CD4-positive, alpha-beta memory T cell (primary cell): ENCODE data around the gene FBXO24. TPM values are rescaled to one million over a fixed set of nuclear protein-coding genes. Genes with fewer than 3 reads are reported as not detected.

Experiments
- CTCF ChIA-PET: fragments of 350-600 bp; sonication (Branson Sonifier 250); formaldehyde crosslinking; loops from one replicate; lab custom pipeline; 2021; ENCODE audit warnings: inconsistent platforms; ENCODE audit not compliant: partially characterized antibody; lab: Charles Lee
- POLR2A ChIA-PET: fragments of 350-600 bp; sonication (Branson Sonifier 250); formaldehyde crosslinking; loops from one replicate; lab custom pipeline; 2021; ENCODE audit not compliant: partially characterized antibody; lab: Charles Lee
- DNase-seq, 5 donors: peaks; one replicate each; pipeline versions ENCODE4 v3.0.0 to v3.0.0-alpha.2; 2020 to 2022; ENCODE audit warnings: mixed read lengths in 1 of 5
- H3K27ac ChIP-seq: one replicate; pipeline ENCODE4 v1.7.0; 2013; ENCODE audit warnings: low read depth, low read length
- H3K27me3 ChIP-seq: 2 replicates; pipeline ENCODE4 v1.7.0; 2013; ENCODE audit warnings: mild to moderate bottlenecking, low read length, moderate library complexity; ENCODE audit not compliant: insufficient read depth
- H3K36me3 ChIP-seq: 2 replicates; pipeline ENCODE4 v1.7.0; 2013; ENCODE audit warnings: mild to moderate bottlenecking, low read length, moderate library complexity; ENCODE audit not compliant: insufficient read depth
- H3K4me1 ChIP-seq: 2 replicates; pipeline ENCODE4 v1.7.0; 2013; ENCODE audit warnings: mild to moderate bottlenecking, low read length, moderate library complexity; ENCODE audit not compliant: insufficient read depth
- H3K4me3 ChIP-seq, 2 donors: one replicate each; pipeline ENCODE4 v1.7.0; 2013; ENCODE audit warnings: low read length in 2 of 2, mild to moderate bottlenecking in 1 of 2
- H3K9me3 ChIP-seq, 2 donors: one replicate each; pipeline ENCODE4 v1.7.0; 2013; ENCODE audit warnings: low read length in 2 of 2, control low read depth in 1 of 2; ENCODE audit not compliant: control insufficient read depth in 1 of 2
- H3K27ac Mint-ChIP-seq, 7 donors: one replicate each; pipeline ENCODE4 v1.8.0; 2020 to 2021; ENCODE audit warnings: mixed read lengths in 7 of 7, mild to moderate bottlenecking in 6 of 7, inconsistent platforms in 3 of 7, moderate library complexity in 3 of 7
- H3K27me3 Mint-ChIP-seq, 2 donors: one replicate each; pipeline ENCODE4 v1.8.0; 2020 to 2021; ENCODE audit warnings: mixed read lengths in 2 of 2
- H3K36me3 Mint-ChIP-seq, 2 donors: one replicate each; pipeline ENCODE4 v1.8.0; 2020 to 2021; ENCODE audit warnings: mixed read lengths in 2 of 2, inconsistent platforms in 1 of 2, mild to moderate bottlenecking in 1 of 2
- H3K4me1 Mint-ChIP-seq, 4 donors: one replicate each; pipeline ENCODE4 v1.8.0; 2020 to 2021; ENCODE audit warnings: mixed read lengths in 4 of 4, mild to moderate bottlenecking in 1 of 4
- H3K4me3 Mint-ChIP-seq, 8 donors: one replicate each; pipeline ENCODE4 v1.8.0; 2020 to 2021; ENCODE audit warnings: mixed read lengths in 8 of 8, mild to moderate bottlenecking in 7 of 8, moderate library complexity in 6 of 8, inconsistent platforms in 3 of 8
- H3K9me3 Mint-ChIP-seq, 8 donors: one replicate each; pipeline ENCODE4 v1.8.0; 2020 to 2021; ENCODE audit warnings: mixed read lengths in 8 of 8, mild to moderate bottlenecking in 5 of 8, inconsistent platforms in 3 of 8, moderate library complexity in 1 of 8
- intact Hi-C: fragments of 100-400 bp; cut with micrococcal nuclease; formaldehyde crosslinking; loops from one replicate; pipeline ENCODE4 v1.15.1; 2023
- polyA plus RNA-seq, 2 donors: library from polyadenylated mRNA; unstranded; fragments of 300-500 nt; fragmentation: Illumina TruSeq; gene quantifications; one replicate each; pipeline ENCODE4 v1.2.3, GENCODE V29; 2021
- total RNA-seq, 2 experiments: library from RNA; stranded (reverse); gene quantifications; one replicate each; pipeline ENCODE4 v1.2.3, GENCODE V29; 2021

FBXO24 gene
- total and polyA plus RNA-seq, 4 experiments from 2014 or later = 0.36 to 2.1 (median 1.2) TPM

DNA sequence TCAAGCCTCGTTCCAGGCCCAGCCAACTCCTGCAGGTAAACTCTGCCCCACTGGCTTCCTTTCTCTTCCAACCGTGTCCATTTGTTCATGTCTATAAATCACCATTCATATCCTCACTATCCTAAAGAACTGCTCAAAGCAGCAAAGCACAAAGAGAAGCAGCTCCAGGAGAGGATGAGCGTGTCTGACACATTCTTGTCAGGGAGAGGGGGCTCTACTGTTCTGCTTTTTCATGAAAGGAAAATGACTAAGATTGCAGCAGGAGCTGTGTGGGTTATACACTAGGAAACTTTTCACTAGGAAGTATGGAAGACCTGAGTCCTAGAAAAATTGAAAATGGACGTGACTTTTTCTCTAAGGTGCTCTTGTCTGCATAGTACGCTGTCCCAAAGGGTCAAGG lies 30.4 kb upstream of the FBXO24 start:
- Mint-ChIP-seq H3K27me3 (no peaks in the 10 kb centered on the region), H3K36me3 (peaks cover 33 to 60% of the 10 kb centered on the region in 2 donors), H3K4me1 (peaks cover 8 to 26% (median 14%) of the 10 kb centered on the region in 4 donors), H3K9me3 (peaks cover 0 to 2% (median 0%) of the 10 kb centered on the region in 8 donors), H3K4me3 (no peak overlapping the region), H3K27ac (peak overlapping the region in 5 of 7 donors; percentile 38 to 76 (median 68))
- DNase-seq = no peak
- H3K4me1 ChIP-seq = peaks cover 13% of the 10 kb centered on the region
- no peak overlapping the region for H3K4me3 ChIP-seq
- no peaks in the 10 kb centered on the region for H3K9me3 ChIP-seq
- ChIA-PET POLR2A (interaction anchor here (0.7 to 2.9 kb wide), 7 partner anchors 13 to 138 kb away, joined by 3 to 17 read pairs (median 4); partner anchors contain the start of genes AGFG2, FBXO24, GIGYF1 and LRCH4), CTCF (interaction anchor here (0.7 to 13.2 kb wide), 12 partner anchors 9 to 150 kb away, joined by 3 to 254 read pairs (median 3); partner anchors contain the start of genes AGFG2 and POP7)
- peaks cover 44% of the 10 kb centered on the region for H3K36me3 ChIP-seq
- H3K27ac ChIP-seq = no peak overlapping the region
- intact Hi-C loops = no loop called here
- H3K27me3 ChIP-seq = no peaks in the 10 kb centered on the region

DNA sequence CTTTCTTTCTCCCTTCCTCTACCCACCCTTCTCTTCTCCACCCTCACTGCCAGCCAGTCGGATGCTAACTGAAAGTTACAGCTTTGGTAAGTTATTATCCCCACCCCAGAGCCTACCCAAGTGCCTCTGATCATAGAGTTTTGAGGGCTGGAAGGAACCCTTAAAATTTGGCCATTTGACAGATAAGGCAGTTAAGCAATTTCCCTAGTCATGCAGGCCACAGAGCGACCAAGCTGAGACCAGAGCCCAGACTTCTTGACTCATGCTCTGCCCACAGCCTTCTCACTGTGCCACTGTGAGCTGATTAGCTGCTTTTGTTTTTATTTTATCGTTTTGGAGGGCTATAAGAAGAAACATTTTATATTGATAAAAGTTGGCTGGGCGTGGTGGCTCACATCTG lies 29.6 kb upstream of the FBXO24 start:
- Histone ChIP-seq H3K27me3 (no peaks in the 10 kb centered on the region), H3K9me3 (no peaks in the 10 kb centered on the region), H3K36me3 (peaks cover 46% of the 10 kb centered on the region), H3K4me3 (no peak overlapping the region), H3K27ac (no peak overlapping the region), H3K4me1 (peaks cover 12% of the 10 kb centered on the region)
- no peaks in the 10 kb centered on the region for H3K27me3 Mint-ChIP-seq
- POLR2A ChIA-PET = interaction anchor here (0.8 to 2.9 kb wide), 5 partner anchors 13 to 137 kb away, joined by 4 to 17 read pairs (median 6); partner anchors contain the start of genes FBXO24, GIGYF1 and LRCH4
- intact Hi-C loops = no loop called here
- peaks cover 8 to 26% (median 13%) of the 10 kb centered on the region in 4 donors for H3K4me1 Mint-ChIP-seq
- peaks cover 32 to 60% of the 10 kb centered on the region in 2 donors for H3K36me3 Mint-ChIP-seq
- H3K9me3 Mint-ChIP-seq = peaks cover 0 to 2% (median 0%) of the 10 kb centered on the region in 8 donors
- no peak overlapping the region for H3K4me3 Mint-ChIP-seq
- no peak for DNase-seq
- H3K27ac Mint-ChIP-seq = peak overlapping the region in 4 of 7 donors; percentile 12 to 82 (median 62)
- CTCF ChIA-PET = interaction anchor here (1.0 to 13.2 kb wide), 8 partner anchors 10 to 135 kb away, joined by 3 to 254 read pairs (median 4); partner anchors contain the start of gene AGFG2

DNA sequence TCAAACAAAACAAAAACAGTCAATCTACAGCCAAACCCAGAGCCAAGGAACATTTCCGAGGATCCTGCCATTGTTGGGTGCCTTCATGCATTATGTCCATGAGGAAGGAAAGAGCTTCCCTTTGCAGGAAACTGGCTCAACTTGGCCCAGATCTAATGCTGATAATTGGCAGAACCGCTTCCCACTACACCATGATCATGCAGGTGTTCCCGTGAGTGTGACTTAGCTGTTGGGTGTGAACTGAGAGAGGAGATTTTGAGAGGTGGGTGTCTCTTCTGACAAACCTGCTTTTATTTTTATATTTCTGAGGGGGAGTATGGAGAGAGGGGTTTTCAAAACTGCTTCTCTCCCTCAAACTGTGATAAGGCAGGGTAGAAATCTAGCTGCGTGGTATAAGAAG lies 27.0 kb upstream of the FBXO24 start:
- Histone ChIP-seq H3K36me3 (peaks cover 45% of the 10 kb centered on the region), H3K27me3 (no peaks in the 10 kb centered on the region), H3K4me1 (peaks cover 15% of the 10 kb centered on the region), H3K27ac (no peak overlapping the region), H3K4me3 (no peak overlapping the region), H3K9me3 (no peaks in the 10 kb centered on the region)
- Mint-ChIP-seq H3K4me3 (no peak overlapping the region), H3K36me3 (peaks cover 27 to 57% of the 10 kb centered on the region in 2 donors), H3K9me3 (peaks cover 0 to 2% (median 0%) of the 10 kb centered on the region in 8 donors), H3K4me1 (peaks cover 12 to 28% (median 15%) of the 10 kb centered on the region in 4 donors), H3K27me3 (no peaks in the 10 kb centered on the region), H3K27ac (peak overlapping the region in 2 of 7 donors; percentile 34 to 65)
- intact Hi-C loops = loop anchor here (1.0 to 2.0 kb wide), 6 partner anchors 20 to 166 kb away; partner anchors contain the start of genes AGFG2 and NYAP1
- DNase-seq = no peak
- POLR2A ChIA-PET = interaction anchor here (0.7 to 4.0 kb wide), 18 partner anchors 9 to 134 kb away, joined by 3 to 51 read pairs (median 8); partner anchors contain the start of genes AGFG2, MOSPD3, NYAP1 and TSC22D4
- CTCF ChIA-PET = interaction anchor here (0.7 to 13.2 kb wide), 31 partner anchors 8 to 212 kb away, joined by 3 to 266 read pairs (median 6); partner anchors contain the start of genes AGFG2, FBXO24, LRCH4 and NYAP1

DNA sequence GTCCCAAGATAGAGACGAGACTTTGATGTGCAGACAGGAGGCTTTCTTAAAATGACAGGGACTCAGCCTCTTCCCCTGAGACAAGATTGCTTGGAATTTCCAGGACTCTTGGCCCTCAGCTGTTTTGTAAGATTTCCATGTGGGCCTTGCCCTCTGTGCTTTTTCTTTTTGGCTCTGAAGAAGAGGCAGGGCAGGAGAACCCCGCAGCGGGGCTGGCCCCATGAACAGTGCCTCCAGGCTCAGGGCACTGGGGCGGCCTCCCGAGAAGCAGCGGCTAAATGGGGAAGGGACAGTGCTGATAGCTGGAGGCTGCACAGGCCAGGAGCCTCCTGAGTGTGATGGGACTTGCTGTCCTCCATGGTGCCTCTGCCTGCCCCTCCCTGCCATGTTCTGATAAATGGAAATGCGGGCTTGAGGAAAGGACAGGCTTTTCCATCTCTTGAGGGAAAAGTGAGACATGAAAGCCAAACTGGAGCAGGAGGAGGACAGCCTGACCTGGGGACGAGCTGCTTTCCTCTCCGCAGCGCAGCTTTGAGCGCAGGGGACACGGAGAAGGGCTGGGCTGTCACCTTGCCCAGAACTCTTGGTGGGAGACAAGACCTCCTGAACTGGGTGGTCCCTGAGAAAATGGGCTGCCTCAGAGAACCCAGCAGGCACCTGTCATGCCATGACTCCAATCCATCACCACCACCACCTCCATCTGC lies 24.5 kb upstream of the FBXO24 start:
- ChIA-PET POLR2A (interaction anchor here (1.1 to 4.0 kb wide), 3 partner anchors 16 to 92 kb away, joined by 4 to 51 read pairs (median 10); partner anchors contain the start of genes FBXO24 and LRCH4), CTCF (interaction anchor here (0.7 to 13.2 kb wide), 16 partner anchors 16 to 163 kb away, joined by 3 to 266 read pairs (median 12); partner anchors contain the start of genes AGFG2, FBXO24, GIGYF1 and LRCH4)
- DNase-seq = no peak
- H3K9me3 Mint-ChIP-seq = no peaks in the 10 kb centered on the region
- Histone ChIP-seq H3K36me3 (peaks cover 28% of the 10 kb centered on the region), H3K4me3 (no peak overlapping the region), H3K9me3 (no peaks in the 10 kb centered on the region), H3K4me1 (peaks cover 17% of the 10 kb centered on the region), H3K27me3 (no peaks in the 10 kb centered on the region), H3K27ac (no peak overlapping the region)
- intact Hi-C loops = no loop called here
- H3K27ac Mint-ChIP-seq = peak overlapping the region in 1 of 7 donors; percentile 31
- H3K4me1 Mint-ChIP-seq = peaks cover 12 to 29% (median 17%) of the 10 kb centered on the region in 4 donors
- H3K36me3 Mint-ChIP-seq = peaks cover 14 to 43% of the 10 kb centered on the region in 2 donors
- H3K27me3 Mint-ChIP-seq = no peaks in the 10 kb centered on the region
- no peak overlapping the region for H3K4me3 Mint-ChIP-seq

DNA sequence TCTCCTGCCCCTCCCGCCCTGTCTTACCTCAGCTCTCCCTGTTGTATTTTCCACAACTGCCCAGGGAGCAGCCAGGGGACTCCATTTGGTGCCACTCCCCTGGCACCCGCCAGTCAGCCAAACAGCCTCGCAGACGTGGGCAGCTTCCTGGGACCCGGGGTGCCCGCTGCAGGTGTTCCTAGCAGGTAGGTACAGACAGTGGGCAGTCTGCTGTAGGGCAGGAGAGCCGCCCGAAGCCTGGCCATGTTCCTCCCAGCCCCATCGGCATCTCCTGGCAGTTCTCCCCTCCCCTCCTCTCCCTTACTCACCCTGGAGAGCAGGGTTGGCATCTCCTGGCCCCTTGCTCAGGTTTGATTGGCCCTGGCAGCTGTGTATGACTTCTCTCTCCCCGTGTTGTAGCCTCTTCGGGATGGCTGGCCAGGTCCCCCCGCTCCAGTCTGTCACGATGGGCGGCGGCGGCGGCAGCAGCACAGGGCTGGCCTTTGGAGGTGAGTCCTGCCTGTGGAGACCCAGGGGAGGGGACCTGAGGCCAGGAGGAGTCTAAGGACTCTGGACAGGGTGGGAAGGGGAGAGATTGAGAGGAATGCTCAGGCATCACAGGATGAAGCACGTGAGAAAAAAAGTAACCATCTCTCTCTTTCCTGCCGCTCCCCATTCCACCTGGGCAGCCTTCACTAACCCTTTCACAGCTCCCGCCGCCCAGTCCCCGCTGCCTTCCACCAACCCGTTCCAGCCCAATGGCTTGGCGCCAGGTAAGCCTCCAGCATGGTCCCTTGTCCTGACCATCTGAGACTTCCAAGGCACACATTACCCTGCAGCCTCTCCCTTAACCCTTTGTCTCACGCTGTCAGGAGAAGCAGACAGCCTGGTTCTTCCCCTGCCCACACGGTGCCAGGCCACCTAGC lies 23.7 kb upstream of the FBXO24 start:
- Histone ChIP-seq H3K9me3 (no peaks in the 10 kb centered on the region), H3K4me1 (peaks cover 18% of the 10 kb centered on the region), H3K27ac (no peak overlapping the region), H3K36me3 (peaks cover 27% of the 10 kb centered on the region), H3K27me3 (no peaks in the 10 kb centered on the region), H3K4me3 (no peak overlapping the region)
- ChIA-PET CTCF (interaction anchor here (0.7 to 13.2 kb wide), 15 partner anchors 15 to 162 kb away, joined by 3 to 266 read pairs (median 9); partner anchors contain the start of genes AGFG2, FBXO24, GIGYF1 and LRCH4), POLR2A (interaction anchor here (1.1 to 12.1 kb wide), 4 partner anchors 17 to 93 kb away, joined by 4 to 307 read pairs (median 29); partner anchors contain the start of genes FBXO24 and LRCH4)
- Mint-ChIP-seq H3K27me3 (no peaks in the 10 kb centered on the region), H3K27ac (peak overlapping the region in 2 of 7 donors; percentile 29 to 79), H3K4me3 (no peak overlapping the region), H3K36me3 (peaks cover 8 to 37% of the 10 kb centered on the region in 2 donors), H3K9me3 (no peaks in the 10 kb centered on the region), H3K4me1 (peaks cover 12 to 29% (median 18%) of the 10 kb centered on the region in 4 donors)
- no peak for DNase-seq
- intact Hi-C loops = no loop called here

DNA sequence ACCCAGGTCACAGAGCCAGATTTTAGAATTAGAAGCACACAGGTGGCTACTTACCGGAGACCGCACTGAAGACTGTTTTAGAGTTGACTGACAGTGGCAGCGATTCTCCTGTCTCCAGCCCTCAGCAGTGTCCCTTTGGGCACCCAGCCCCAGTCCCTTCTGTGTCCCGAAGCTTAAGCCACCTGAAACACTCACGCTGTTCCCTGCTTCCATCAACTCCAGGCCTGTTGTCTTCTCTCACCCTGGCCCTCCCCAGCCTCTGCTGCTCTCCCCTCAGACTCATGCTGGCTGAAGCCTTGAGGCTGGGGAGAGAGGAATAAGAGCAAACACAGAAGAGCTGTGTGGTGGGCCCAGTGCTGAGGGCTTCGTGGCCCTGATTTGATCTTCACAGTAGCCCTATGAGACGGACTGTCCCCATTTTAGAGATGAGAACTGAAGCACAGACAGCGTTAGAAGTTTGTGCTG lies 23.0 kb upstream of the FBXO24 start:
- no peak overlapping the region for H3K27ac ChIP-seq
- H3K4me1 ChIP-seq = peaks cover 25% of the 10 kb centered on the region
- no peaks in the 10 kb centered on the region for H3K27me3 ChIP-seq
- Mint-ChIP-seq H3K36me3 (peaks cover 8 to 36% of the 10 kb centered on the region in 2 donors), H3K4me3 (no peak overlapping the region), H3K9me3 (no peaks in the 10 kb centered on the region), H3K4me1 (peaks cover 12 to 36% (median 23%) of the 10 kb centered on the region in 4 donors), H3K27me3 (no peaks in the 10 kb centered on the region), H3K27ac (peak overlapping the region in 1 of 7 donors; percentile 79)
- ChIA-PET CTCF (interaction anchor here (0.7 to 13.2 kb wide), 19 partner anchors 9 to 161 kb away, joined by 3 to 266 read pairs (median 9); partner anchors contain the start of genes AGFG2, FBXO24, GIGYF1 and LRCH4), POLR2A (interaction anchor here (0.8 to 12.1 kb wide), 8 partner anchors 14 to 134 kb away, joined by 3 to 307 read pairs (median 4); partner anchors contain the start of genes FBXO24, GNB2, LRCH4 and MEPCE)
- intact Hi-C loops = no loop called here
- no peak overlapping the region for H3K4me3 ChIP-seq
- peaks cover 27% of the 10 kb centered on the region for H3K36me3 ChIP-seq
- H3K9me3 ChIP-seq = no peaks in the 10 kb centered on the region
- no peak for DNase-seq
